Left cardiac atrium (tissue), 4 donors: ENCODE results near the gene CLCN1. TPM values are rescaled to one million over a fixed set of nuclear protein-coding genes. Genes with fewer than 3 reads are reported as not detected.

Source experiments
- ATAC-seq, 2 donors: fragments of 200-7000 bp; cut with Tn5 transposase; one replicate each; pipeline ENCODE4 v1.9.1; 2020; ENCODE audit warnings: mild to moderate bottlenecking in 2 of 2, moderate library complexity in 2 of 2
- DNase-seq: peaks from one replicate; pipeline ENCODE4 v3.0.0-alpha.2; 2020
- intact Hi-C, 2 donors: fragments of 100-400 bp; cut with DNase I; formaldehyde crosslinking; loops; one replicate each; pipeline versions ENCODE4 v1.14.1 to v1.15.1; 2022 to 2023
- total RNA-seq, 2 donors: library from RNA; stranded (reverse); fragmentation: NEBNext Ultra II Directional; extraction: Animal tissue kit (Norgen Biotek cat#: 25700); gene quantifications; one replicate each; pipeline ENCODE4 v1.2.1, GENCODE V29; 2021
- donor health status: DM: no; HTN: yes; CAD: no.
- donor health status: DM: no; HTN: yes; CAD: no; lungs with severe emphysema.
- donor health status: DM: yes; HTN: yes; CAD: no.
- donor health status: Dilated cardiomyopathy.

CLCN1 gene
- total RNA-seq, 2 donors from 2014 or later, result not detected

DNA sequence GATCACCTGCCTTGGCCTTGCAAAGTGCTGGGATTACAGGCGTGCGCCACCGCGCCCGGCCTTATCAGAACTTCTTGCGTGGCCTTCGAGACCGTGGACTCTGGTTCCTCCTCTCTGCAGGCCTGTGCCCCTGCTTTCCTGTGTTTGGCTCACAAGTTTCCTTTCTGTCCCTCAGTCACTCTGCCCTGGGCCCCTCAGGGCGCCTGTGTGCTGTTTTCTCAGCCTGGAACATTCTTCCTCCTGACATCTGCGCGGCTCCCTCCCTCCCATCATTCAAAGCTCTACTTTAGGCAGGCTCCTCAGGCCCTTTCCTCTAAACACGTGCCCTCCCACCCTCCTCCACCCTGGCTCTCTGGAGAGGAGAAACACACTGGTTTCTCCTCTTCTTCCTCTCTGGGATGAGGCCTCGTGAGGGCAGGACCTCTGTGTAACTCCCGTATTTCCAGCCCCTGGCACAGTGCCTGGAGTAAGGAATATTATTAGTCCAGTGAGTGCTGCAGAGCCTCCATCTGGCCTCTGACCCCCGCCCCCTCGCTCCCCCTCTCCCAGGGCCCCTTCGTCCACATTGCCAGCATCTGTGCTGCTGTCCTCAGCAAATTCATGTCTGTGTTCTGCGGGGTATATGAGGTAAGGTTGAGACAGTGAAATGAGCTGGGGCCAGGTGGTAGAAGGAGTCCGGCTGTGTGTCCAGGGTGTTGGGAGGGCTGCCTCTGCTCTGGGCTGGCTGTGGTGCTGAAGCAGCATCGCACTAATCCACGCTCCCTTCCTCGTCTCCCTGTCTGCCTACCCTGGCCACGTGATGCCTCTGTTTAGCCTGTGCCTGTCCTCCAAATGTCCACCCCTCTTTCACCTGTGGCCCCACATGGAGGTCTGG lies 7.1 kb downstream of the CLCN1 start:
- peak; percentile 27 for DNase-seq
- peak; percentile 48 to 51 for ATAC-seq
- intact Hi-C loops, result loop anchor here in 1 of 2 donors (10.0 kb wide), 2 partner anchors 52 to 92 kb away; no protein-coding TSS in a partner anchor

DNA sequence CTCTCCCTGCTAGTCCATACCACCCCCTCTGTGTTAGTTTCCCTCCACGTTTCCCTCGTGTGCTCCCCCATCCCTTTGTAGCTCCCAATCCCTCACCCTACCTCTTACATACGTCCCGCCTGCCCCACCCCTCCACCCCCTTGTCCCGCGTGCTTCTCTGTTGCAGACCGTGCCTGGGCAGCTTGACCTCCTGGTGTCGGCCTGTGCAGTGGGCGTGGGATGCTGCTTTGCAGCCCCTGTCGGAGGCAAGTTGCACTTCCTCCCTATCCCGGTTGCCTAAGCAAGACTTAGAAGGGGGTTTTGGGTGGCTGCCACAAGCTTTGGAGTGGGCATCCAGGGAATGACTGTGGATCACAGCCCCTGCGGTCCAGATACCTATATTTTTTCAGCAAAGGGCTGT lies 7.7 kb downstream of the CLCN1 start:
- DNase-seq, result no peak
- intact Hi-C loops, result loop anchor here in 1 of 2 donors (10.0 kb wide), 2 partner anchors 51 to 91 kb away; no protein-coding TSS in a partner anchor

DNA sequence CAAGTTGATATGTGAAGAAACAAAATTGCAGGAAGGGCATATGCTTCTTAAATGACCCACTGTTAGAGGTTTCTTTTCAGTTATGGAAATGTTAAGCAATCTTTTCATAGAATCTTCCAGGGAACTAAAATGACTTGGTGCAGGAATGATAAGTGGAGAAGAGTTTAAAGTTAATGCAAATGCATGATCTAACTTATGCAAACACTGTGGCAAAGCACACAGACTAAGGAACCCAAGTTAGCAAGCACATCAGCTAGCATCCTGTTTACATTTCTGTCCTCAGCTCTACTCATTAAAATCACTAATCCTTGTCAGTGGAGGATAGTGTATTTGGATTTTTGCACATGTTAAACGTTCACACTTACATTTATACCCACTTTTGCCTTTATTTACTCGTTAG lies 9.3 kb downstream of the CLCN1 start:
- intact Hi-C loops, result loop anchor here in 1 of 2 donors (10.0 kb wide), 2 partner anchors 50 to 90 kb away; no protein-coding TSS in a partner anchor
- DNase-seq, result no peak
- ATAC-seq, result no peak

More for the DNA sequence above, 7.7 kb downstream of the CLCN1 start:
- ATAC-seq, result no peak

DNA sequence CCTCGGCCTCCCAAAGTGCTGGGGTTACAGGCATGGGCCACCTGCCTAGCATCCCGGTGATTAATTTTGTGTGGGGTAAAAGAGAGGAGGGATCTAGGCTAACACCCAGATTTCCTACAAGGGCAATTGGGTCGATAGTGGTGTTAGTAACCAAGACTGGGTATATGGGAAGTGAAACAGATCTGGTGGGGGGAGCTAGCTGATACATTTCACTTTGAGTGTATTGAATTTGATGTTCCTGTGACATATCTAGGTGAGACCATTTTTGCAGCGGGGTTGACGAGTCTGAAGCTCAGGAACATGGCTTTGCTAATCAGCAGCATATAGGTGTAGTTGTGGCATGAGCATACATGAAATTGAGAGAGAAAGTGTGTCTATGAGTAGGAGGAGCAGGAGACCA lies 12.0 kb downstream of the CLCN1 start:
- DNase-seq, result no peak
- intact Hi-C loops, result loop anchor here in 1 of 2 donors (10.0 kb wide), 2 partner anchors 47 to 87 kb away; no protein-coding TSS in a partner anchor
- ATAC-seq, result no peak

DNA sequence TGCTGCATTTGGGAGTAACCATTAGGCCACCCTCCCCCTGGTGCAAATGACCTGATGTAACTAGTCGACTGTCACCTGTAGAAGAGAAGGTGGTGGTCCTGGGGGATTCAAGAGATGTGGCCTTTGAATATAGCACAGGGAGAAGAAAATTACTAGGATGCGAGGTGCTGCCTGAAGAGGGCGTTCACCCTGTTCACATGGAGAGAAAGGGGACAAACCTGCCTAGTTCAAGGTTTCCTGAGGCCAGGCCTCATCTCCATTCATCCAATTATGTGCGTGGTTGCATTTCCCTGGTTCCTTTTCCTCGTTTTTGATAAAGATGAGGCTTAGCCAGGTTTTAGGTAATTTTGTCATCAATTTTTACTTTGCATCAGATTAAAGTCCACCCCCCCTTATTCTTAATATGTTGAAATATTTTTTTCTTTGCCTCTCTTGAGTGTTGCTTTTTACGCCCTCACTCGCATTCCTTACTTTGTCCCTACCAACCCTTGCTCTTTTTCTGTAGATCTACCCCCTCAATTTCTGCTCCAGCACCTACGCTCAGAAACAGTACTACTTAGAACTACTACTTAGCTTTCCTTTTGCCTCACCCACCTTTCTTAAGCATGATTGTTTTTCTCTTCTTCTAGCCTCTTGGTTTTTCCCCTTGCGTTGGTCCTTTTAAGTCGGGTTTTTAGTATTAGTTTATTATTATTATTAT lies 13.7 kb downstream of the CLCN1 start:
- ATAC-seq (no peak), DNase-seq (no peak)
- intact Hi-C loops, result loop anchor here in 1 of 2 donors (10.0 kb wide), 2 partner anchors 45 to 85 kb away; no protein-coding TSS in a partner anchor

DNA sequence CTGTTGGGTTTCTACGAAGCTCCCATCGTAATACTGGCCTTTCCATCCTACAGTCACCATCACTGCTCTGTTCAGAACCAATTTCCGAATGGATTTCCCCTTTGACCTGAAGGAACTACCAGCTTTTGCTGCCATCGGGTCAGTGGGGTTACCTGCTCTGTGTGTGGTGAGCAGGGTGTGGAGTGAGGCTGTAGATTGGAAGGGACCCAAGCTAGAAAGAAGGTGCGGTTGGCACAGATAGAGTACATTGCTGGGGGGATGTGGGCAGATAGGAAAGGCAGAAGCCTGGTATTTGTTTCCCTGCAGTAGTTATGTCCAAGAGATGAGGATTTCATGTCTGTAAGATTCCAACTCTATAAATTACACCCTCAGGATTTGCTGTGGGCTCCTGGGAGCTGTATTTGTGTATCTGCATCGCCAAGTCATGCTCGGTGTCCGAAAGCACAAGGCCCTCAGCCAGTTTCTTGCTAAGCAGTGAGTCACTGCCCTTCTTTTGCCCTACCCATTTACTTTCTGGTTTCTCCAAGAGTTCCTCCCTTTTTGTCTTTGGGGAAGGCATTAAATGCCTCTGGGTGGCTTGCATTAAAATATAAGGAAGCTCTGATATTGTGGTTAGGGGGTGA lies 15.4 kb downstream of the CLCN1 start:
- intact Hi-C loops, result no loop called here
- DNase-seq, result no peak
- ATAC-seq, result peak in 1 of 2 donors; percentile 89

DNA sequence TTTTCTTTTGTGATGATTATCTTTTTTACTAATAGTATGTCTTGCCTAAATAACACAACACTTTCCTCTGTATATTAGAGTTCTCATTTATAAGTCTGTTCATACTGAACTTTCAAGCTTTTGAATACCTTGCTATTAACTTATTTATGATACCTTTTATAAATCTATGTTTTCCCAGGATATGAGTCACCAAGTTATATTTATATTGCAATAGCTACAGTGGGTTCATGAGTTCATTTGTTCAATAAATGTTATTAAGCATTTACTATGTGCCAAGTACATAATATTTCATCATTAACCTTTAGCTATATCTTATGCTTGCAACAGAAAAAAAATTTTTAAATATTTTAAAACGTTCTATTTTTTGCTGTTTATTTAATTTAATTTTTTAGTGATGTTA lies 18.3 kb downstream of the CLCN1 start:
- ATAC-seq, result no peak
- DNase-seq, result no peak
- intact Hi-C loops, result no loop called here

DNA sequence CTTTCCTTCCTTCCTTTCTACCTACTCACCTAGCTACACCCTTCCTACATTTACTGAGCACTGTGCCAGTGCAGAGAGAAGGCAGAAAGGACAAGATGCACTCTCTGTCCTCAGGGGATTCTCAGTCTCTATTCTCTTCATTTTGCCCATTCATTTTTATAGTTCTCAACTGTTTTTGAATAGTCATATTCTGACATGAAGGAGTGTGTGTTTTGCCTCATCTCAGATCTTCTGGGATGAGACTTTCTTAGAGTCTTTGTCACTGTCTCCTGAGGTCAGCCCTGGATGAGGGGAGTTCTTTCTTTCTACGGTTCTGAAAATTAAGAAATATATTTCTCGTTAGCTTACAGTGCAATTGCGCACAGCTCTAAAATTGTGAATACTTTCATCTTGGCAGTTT lies 21.3 kb downstream of the CLCN1 start:
- ATAC-seq, result no peak
- DNase-seq, result no peak
- intact Hi-C loops, result no loop called here

DNA sequence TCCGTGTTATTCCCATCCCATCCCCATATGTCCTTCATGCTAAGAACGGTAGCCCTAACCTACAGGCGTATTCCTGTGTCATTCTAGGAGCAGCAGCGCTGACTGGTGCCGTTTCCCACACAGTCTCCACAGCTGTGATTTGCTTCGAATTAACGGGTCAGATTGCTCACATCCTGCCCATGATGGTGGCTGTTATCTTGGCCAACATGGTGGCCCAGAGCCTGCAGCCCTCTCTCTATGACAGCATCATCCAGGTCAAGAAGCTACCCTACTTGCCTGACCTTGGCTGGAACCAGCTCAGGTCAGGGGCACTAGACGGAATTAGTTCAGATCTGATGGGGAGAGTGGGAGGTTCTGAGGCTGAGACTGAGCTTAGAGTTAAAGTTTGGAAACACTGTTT lies 25.9 kb downstream of the CLCN1 start:
- intact Hi-C loops, result no loop called here
- ATAC-seq (no peak), DNase-seq (no peak)

DNA sequence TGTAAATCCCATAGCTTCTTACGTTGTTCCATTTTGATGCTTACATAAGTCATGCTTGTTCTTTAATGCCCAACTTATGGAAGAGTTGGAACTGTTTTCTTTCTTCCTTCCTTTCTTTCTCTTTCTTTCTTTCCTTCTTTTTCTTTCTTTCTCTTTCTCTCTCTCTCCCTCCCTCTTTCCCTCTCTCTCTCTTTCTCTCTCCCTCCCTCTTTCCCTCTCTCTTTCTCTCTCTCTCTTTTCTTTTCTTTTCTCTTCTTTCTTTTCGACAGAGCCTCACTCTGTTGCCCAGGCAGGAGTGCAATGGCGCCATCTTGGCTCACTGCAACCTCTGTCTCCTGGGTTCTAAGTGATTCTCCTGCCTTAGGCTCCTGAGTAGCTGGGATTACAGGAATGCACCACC lies 27.7 kb downstream of the CLCN1 start:
- no peak for ATAC-seq
- intact Hi-C loops, result no loop called here

DNA sequence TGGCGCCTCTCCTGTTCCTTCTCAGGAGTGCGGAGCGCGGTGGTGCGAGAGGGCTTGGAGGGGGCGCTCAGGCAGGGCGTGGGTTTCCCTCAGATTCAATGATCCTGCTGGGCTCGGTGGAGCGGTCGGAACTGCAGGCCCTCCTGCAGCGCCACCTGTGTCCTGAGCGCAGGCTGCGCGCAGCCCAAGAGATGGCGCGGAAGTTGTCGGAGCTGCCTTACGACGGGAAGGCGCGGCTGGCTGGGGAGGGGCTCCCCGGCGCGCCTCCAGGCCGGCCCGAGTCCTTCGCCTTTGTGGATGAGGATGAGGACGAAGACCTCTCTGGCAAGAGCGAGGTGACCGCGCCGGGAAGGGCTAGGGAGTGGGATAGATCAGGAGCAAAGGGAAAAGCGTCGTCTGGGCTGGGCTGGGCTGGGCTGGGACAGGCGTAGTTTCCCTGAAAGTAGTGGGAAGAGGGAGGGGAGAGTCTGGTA lies 29.6 kb downstream of the CLCN1 start:
- peak; percentile 55 for DNase-seq
- peak; percentile 61 to 88 for ATAC-seq
- intact Hi-C loops, result no loop called here

More for the DNA sequence above, 27.7 kb downstream of the CLCN1 start:
- DNase-seq, result no peak

DNA sequence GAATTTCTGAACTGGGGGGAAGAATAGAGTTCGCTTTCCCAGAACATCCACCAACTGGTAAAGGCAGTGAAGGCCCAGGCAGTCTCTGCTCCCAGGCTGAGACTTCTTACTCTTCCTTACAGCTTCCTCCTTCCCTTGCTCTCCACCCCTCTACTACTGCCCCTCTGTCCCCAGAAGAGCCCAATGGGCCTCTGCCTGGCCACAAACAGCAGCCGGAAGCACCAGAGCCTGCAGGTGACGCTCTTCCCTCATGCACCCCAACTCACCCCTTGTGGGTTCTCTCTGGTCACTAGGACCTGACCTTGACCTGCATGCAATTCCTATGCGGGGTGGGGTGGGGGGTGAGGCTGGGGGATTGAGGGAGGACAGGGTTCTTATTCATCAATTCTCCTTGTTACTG lies 30.1 kb downstream of the CLCN1 start:
- DNase-seq, result no peak
- intact Hi-C loops, result no loop called here

DNA sequence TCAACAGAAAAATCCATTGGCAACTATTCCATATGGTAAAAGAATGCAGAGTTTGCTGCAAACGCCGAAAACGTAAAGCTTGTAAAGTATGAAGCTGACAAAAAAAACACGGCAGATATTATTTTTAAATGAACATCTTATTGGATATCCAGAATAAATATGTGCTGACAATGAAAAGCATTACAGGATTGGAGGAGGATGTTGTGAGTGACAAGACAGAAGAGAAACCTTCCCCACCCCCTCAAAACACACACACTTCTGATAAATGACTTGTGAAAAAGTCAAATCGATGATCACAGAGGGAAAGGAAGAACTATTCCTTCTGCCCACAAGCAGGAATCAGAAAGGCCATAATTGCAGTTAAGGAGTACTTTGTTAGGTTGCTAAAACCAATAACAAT lies 32.0 kb downstream of the CLCN1 start:
- intact Hi-C loops, result no loop called here
- ATAC-seq (no peak), DNase-seq (no peak)

More for the DNA sequence above, 30.1 kb downstream of the CLCN1 start:
- ATAC-seq, result peak in 1 of 2 donors; percentile 44

DNA sequence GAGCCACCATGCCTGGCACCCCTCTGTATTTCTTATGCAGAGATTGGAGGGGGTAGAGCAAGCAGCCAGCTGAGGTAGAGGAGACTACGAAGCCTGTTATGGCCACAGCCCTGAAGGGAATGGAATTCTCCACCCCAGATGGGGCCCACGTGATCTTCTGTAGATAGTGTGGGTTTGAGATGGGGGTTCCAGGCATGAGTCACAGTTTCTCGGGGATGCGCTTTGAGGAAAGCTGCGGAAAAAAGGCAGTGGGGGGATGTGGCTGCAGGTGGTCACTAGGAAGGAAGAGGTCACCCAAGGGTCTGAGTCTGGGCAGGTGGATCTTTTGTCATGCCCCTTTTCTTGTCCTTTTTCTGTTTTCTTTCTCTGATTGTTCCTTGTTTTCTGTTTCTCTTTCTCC lies 35.1 kb downstream of the CLCN1 start:
- no peak for DNase-seq
- ATAC-seq, result no peak
- intact Hi-C loops, result loop anchor here in 1 of 2 donors (10.0 kb wide), 1 partner anchor 106 kb away; no protein-coding TSS in a partner anchor

DNA sequence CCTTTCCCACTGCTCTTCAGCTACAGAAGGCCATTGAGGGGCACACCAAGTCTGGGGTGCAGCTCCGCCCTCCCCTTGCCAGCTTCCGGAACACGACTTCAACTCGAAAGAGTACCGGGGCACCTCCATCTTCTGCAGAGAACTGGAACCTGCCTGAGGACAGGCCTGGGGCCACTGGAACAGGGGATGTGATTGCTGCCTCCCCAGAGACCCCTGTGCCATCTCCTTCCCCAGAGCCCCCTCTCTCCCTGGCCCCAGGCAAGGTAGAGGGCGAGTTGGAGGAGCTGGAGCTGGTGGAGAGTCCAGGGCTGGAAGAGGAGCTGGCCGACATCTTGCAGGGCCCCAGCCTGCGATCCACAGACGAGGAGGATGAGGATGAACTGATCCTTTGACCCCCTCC lies 35.7 kb downstream of the CLCN1 start:
- DNase-seq (no peak), ATAC-seq (no peak)

DNA sequence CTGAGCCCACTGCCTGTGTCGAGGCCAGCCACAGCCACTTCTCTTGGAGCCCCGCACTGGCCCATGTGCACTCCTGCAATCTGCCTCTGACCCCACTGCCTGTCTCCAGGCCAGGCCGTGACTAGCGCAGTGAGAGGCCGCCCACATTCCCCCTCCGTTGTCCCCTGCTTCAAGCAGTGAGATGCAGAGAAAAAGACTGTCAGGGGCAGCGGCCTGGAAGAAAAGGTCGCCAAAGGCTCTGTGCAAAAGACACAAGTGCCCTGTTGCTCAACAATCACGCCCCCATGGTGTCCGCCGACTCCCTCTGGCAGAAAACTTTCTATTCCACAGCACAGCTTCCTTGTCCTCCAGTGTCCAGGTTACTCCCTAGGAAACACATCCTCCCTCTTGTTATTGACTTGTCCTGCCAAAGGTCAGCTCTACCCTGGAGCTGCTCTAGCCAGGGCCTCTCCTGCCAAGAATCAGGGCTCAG lies 36.7 kb downstream of the CLCN1 start:
- DNase-seq, result no peak
- intact Hi-C loops, result loop anchor here in 1 of 2 donors (10.0 kb wide), 1 partner anchor 108 kb away; no protein-coding TSS in a partner anchor
- no peak for ATAC-seq

More for the DNA sequence above, 35.7 kb downstream of the CLCN1 start:
- intact Hi-C loops, result loop anchor here in 1 of 2 donors (10.0 kb wide), 1 partner anchor 107 kb away; no protein-coding TSS in a partner anchor

DNA sequence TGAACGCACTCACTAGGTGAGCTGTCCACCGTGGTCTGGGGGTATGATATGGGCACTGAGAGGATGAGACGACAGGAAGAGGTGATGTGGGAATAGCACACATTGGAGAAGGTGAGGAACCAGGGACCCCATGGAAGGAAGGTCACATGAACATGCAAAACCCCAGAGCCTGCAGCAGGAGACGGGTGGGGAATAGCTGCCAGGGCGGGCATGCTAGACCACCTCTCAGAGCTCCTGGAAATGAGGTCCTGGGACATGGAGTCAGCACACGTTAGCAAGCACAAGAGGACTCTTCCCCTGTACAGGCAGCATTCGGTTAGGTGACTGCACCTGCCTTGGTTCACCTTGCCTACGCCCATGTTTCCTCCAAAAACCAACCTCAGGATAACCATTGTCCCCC lies 38.5 kb downstream of the CLCN1 start:
- intact Hi-C loops, result loop anchor here in 1 of 2 donors (10.0 kb wide), 1 partner anchor 110 kb away; no protein-coding TSS in a partner anchor
- no peak for ATAC-seq

DNA sequence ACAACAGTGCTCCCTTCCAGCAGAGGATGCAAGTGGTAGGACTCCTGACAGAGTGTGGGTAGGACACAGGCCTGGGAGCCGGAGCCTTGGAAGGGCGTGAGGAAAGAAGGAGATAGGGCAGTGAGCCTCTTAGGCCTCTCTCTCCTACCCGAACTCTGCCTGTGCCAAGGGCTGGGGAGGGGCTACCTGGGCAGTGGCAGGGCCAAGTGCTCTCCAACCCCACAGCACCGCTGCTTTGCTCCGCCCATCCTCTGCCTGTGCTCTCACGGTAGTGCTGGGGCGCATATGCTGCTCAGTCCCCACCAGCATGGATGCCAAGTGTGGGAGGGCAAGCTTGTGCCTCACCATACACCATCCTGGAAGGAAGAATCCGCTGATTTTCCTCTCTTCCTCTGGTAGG lies 39.1 kb downstream of the CLCN1 start:
- no peak for DNase-seq
- no peak for ATAC-seq
- intact Hi-C loops, result loop anchor here in 1 of 2 donors (10.0 kb wide), 1 partner anchor 110 kb away; no protein-coding TSS in a partner anchor

More for the DNA sequence above, 38.5 kb downstream of the CLCN1 start:
- DNase-seq, result no peak
